ENCODE data around the gene KITLG.
"Not testable (repeated sequence)": the region's sequence is repeated elsewhere in the genome, so short reads cannot be mapped to it uniquely, and the experiment has no call there.

The KITLG gene

GRCh38 chr12:88544991-88545980, 35.0 kb downstream of the KITLG start:
- no peak for DNase-seq (ENCODE audit: low read depth in 3 of 3)

- no peak for DNase-seq (ENCODE audit: low read depth in 3 of 3)
These were observed 40.4 kb downstream of the KITLG start for GRCh38 chr12:88539893-88540292.

GRCh38 chr12:88538697-88539096, 41.6 kb downstream of the KITLG start:
- DNase-seq (ENCODE audit: low read depth in 3 of 3) = no peak

- DNase-seq (ENCODE audit: low read depth in 3 of 3) = no peak
These were observed 42.0 kb downstream of the KITLG start for GRCh38 chr12:88538250-88538649.

GRCh38 chr12:88530868-88531267, 49.4 kb downstream of the KITLG start:
- DNase-seq (ENCODE audit: low read depth in 3 of 3) = no peak

- DNase-seq (ENCODE audit: low read depth in 3 of 3) = no peak
These were observed 50.5 kb downstream of the KITLG start for GRCh38 chr12:88529531-88530488.

GRCh38 chr12:88522961-88523360, 57.3 kb downstream of the KITLG start:
- no peak for DNase-seq (ENCODE audit: low read depth in 3 of 3)

GRCh38 chr12:88520436-88520820, 59.8 kb downstream of the KITLG start:
- no peak for DNase-seq (ENCODE audit: low read depth in 3 of 3)

- no peak for DNase-seq (ENCODE audit: low read depth in 3 of 3)
These were observed 60.4 kb downstream of the KITLG start for GRCh38 chr12:88519802-88520435.

- DNase-seq (ENCODE audit: low read depth in 3 of 3) = no peak
These were observed 61.3 kb downstream of the KITLG start for GRCh38 chr12:88518863-88519403.

GRCh38 chr12:88516811-88517210, 63.5 kb downstream of the KITLG start:
- no peak for DNase-seq (ENCODE audit: low read depth in 3 of 3)

GRCh38 chr12:88510843-88511242, 69.4 kb downstream of the KITLG start:
- DNase-seq (ENCODE audit: low read depth in 3 of 3) = no peak

- DNase-seq (ENCODE audit: low read depth in 3 of 3) = no peak
These were observed 70.4 kb downstream of the KITLG start for GRCh38 chr12:88509851-88510250.

- no peak for DNase-seq (ENCODE audit: low read depth in 3 of 3)
These were observed 70.9 kb downstream of the KITLG start for GRCh38 chr12:88509347-88509746.

GRCh38 chr12:88507851-88508250, 72.4 kb downstream of the KITLG start:
- not testable (repeated sequence) for DNase-seq (ENCODE audit: low read depth in 3 of 3)

- DNase-seq (ENCODE audit: low read depth in 3 of 3) = no peak
These were observed 73.0 kb downstream of the KITLG start for GRCh38 chr12:88507270-88507669.

- DNase-seq (ENCODE audit: low read depth in 3 of 3) = no peak
These were observed 74.6 kb downstream of the KITLG start for GRCh38 chr12:88505696-88506095.

- DNase-seq (ENCODE audit: low read depth in 3 of 3) = no peak
These were observed 77.0 kb downstream of the KITLG start for GRCh38 chr12:88503281-88503703.

- no peak for DNase-seq (ENCODE audit: low read depth in 3 of 3)
These were observed 78.0 kb downstream of the KITLG start for GRCh38 chr12:88501972-88502938.

- no peak for DNase-seq (ENCODE audit: low read depth in 3 of 3)
These were observed 83.3 kb downstream of the KITLG start for GRCh38 chr12:88496891-88497371.

Measured in stimulated activated CD4-positive, alpha-beta T cell treated with anti-CD3 and anti-CD28 coated beads, TNF-alpha, amount 100 ng/mL, for 48 hours (primary cell).